SK-N-DZ (cell line): Measurements from ENCODE around the gene PRRG4.
"Not testable (repeated sequence)": the region's sequence is repeated elsewhere in the genome, so short reads cannot be mapped to it uniquely, and the experiment has no call there.

Source experiments
- DNase-seq: peaks from one replicate; pipeline ENCODE4 v3.0.0-alpha.2; 2015; ENCODE audit warnings: low spot score

PRRG4 gene

DNA sequence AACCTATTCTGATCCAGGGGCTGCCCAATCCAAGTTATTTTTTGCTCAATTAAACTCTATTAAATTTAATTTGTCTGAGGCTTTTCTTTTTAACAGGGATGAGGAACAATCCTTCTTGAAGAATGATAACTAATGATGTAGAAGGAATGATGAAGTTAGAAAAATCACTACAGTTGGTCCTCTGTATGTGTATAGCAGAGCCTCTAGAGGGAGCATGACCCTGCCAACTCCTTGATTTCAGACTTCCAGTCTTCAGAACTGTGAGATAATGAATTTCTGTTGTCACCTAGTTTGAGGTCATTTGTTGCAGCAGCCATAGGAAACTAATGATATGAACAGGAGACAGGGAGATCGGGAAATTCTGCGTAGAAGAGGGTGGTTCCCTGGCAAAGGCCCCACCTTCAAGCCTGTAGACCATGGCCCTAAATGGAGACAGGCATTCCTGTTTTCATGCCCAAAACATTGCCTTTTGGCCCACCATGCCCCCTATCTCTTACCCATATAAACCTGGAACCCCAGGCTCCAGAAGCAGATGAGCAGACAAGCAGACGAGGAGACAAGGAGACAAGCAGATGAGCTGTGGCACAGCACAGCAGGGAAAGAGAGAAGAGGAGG is 55.1 kb downstream of the PRRG4 start:
- peak; percentile 24 for DNase-seq

DNA sequence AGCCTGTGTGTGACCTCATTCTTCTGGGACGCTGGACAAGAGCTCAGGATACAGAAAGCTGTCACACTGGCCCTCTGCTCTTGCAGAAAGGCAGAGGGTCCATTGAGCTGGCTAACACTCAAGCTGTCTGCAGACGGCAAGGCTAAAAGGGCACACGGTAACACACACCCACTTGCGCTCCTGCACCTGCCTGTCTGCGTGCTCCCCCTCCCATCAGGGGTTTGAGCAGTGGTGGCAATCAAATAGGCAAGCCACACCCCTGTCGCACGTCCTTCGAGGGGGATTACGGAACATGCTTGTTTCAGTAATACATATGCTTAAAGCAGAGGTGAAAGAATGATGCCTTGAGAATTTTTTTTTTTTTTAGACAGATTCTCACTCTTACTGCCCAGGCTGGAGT is 55.8 kb downstream of the PRRG4 start:
- peak; percentile 30 for DNase-seq

DNA sequence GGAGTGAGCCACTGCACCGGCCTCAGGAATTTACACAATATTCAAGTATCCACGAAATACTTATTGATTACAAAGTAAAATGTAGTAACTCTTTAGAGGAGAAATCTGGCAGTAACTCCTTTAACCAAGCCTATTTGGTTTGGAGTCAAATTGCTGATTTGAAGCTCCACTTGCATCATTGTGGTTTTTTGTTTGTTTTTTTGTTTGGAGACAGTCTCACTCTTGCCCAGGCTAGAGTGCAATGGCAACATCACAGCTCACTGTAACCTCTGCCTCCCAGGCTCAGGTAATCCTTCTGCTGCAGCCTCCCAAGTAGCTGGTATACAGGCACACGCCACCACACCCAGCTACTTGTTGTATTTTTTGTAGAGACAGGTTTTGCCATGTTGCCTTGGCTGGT is 56.5 kb downstream of the PRRG4 start:
- no peak for DNase-seq

DNA sequence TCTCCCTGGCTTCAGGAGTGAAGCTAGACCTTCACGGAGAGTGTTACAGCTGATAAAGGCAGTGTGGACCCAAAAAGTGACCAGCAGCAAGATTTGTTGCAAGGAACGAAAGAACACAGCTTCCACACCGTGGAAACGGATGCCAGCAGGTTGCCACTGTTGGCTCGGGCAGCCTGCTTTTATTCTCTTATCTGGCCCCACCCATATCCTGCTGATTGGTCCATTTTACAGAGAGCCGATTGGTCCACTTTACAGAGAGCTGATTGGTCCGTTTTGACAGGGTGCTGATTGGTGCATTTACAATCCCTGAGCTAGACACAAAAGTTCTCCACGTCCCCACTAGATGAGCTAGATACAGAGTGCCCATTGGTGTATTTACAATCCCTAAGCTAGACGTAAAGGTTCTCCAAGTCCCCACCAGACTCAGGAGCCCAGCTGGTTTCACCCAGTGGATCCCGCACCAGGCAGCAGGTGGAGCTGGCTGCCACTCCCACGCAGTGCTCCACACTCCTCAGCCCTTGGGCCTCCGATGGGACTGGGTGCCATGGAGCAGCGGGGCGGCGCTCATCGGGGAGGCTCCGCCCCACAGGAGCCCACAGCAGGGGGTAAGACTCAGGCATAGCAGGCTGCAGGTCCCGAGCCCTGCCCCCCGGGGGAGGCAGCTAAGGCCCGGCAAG is 58.1 kb downstream of the PRRG4 start:
- DNase-seq = not testable (repeated sequence)

DNA sequence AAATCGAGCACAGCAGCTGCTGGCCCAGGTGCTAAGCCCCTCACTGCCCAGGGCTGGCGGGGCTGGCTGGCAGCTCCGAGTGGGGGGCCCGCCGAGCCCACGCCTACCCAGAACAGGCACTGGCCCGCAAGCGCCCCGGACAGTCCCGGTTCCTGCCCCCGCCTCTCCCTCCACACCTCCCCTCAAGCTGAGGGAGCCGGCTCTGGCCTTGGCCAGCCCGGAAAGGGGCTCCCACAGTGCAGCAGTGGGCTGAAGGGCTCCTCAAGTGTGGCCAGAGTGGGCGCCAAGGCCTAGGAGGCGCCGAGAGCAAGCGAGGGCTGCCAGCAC is 58.6 kb downstream of the PRRG4 start:
- DNase-seq = not testable (repeated sequence)

DNA sequence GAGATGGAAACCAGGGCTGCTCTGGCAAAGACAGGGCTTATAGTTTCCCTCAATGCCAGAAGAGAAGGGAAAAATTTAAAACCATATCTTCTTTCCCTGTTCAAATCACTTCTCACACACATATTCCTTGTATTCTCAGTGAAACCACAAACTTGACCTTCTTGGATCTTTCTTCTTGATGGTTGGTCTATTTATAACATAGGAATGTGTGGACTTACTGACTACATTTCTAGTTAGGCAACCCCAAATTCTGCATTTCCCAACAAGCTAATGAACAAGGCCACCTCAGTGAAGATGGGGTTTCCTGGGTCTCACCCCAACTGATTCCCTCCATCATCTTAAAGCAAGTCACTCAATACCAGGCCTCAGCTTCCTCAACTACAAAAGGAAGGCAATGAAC is 59.1 kb downstream of the PRRG4 start:
- no peak for DNase-seq

DNA sequence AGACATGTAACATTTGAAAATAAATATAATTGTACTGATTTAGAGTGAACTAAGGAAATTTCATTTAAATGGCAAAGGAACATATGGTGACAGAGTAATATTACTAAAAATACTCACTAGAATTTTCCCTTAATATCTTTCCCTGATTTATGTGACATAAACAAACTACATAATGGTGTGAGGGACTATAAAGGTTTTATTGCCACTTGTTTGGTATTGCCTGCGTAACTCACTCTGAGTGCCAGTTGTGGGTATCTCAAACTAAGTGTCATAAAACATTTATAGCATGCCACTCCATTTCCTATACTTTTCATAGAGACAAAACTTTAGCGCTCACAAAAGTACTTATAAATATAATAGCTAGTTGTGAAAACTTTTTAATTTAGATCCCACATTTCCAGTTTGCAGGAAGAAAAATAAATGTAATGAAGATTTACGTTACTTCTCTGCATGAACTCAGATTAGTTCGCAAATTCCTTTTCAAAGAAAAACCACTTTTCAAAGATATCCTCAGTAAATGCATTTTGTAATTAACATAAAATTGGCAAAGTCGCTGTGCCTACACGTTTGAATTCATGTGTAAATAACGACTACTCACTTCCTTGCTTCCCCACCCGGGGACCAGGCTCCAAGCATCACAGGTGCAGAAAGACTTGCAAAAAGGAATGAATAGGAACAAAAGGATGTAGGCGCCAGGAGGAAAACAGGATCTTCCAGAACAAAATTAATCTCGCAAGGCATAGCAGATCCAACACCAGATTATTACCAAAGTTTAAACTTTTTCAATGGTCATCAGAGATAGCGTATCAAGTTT is 61.3 kb downstream of the PRRG4 start:
- DNase-seq = no peak

DNA sequence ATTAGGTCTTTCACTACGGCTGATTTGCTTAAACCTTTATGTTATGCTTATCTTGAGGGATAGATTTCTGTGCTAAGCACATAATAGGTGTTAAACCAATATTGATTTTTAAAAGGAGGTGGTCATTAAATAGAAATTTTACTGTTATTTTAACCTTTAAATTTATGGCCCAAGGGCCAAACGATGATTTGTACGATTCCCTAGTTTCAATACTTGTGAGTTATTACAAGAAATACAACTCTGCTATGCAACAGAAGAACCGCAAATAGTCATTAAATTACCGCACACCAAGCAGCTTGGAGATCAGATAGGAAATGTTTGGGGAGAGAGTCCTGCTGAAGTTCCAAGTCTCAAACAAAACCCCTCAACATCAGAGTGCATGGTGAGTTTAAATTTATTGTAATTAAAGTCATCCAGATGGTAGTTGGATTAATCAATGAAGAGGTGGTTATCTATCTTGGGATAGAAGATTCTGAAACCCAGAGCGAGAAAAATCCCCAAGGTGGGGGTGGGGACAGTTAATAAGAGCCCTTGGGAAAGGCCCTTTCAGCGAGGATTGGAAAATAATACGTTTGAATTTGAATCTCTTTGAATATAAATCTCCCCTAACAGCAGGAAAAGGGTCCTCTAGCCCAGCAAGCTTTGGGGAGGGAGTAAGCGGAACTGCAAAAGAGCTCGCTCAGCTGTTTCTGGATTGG is 62.1 kb downstream of the PRRG4 start:
- peak; percentile 24 for DNase-seq

DNA sequence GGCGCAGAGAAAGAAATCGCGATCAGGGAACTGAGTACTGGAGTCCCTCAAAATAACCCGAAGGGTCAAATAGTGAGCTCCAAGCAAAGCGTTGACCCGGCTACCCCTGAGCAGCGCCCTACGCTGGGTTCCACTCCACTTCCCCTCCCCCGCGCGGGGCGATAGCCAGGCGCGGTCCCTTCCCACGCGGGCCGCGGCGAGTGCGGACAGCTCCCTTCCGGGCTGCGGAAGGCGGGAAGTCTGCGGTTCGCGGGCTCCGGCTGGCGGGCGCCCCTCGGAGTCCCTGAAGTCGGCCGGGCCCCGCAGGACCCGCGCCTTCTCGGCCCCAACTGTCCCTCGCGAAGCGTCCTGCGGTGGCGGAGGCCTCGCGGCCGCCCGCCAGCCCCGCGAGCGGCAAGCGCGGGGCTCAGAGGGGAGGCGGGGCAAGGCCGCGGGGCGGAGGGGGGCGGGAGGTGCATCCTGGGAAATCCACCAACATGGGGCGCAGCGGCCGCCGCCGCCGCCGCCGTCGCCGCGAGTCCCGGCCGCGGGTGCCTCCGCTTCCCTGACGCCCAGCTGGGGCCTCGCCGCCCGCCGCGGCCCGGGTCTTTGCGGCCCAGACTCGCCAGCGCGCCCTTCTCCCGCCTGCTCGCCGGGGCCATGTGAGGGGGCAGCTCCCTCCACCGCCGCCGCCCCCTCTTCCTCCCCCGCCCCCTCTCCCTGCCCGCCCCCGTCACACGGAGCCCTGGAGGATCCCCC is 62.8 kb downstream of the PRRG4 start, which contains the start of gene QSER1:
Gene QSER1 (plus strand): TSS at position 457 of the 738 bp plus-strand sequence. CDS start 315 bp downstream, outside the sequence.
- peak; percentile 71 for DNase-seq

DNA sequence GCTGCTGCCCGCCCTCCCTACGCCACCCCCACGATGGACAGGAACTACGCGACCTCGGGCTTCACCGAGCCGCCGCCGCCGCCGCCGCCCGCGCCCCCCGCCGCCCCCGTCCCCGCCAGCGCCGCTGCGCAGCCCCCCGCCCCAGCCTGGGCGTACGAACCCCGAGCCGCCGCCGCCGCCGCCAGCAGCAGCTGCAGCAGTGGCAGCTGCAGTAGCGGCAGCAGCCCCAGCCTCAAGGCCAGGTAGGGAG is 63.3 kb downstream of the PRRG4 start:
- DNase-seq = no peak

DNA sequence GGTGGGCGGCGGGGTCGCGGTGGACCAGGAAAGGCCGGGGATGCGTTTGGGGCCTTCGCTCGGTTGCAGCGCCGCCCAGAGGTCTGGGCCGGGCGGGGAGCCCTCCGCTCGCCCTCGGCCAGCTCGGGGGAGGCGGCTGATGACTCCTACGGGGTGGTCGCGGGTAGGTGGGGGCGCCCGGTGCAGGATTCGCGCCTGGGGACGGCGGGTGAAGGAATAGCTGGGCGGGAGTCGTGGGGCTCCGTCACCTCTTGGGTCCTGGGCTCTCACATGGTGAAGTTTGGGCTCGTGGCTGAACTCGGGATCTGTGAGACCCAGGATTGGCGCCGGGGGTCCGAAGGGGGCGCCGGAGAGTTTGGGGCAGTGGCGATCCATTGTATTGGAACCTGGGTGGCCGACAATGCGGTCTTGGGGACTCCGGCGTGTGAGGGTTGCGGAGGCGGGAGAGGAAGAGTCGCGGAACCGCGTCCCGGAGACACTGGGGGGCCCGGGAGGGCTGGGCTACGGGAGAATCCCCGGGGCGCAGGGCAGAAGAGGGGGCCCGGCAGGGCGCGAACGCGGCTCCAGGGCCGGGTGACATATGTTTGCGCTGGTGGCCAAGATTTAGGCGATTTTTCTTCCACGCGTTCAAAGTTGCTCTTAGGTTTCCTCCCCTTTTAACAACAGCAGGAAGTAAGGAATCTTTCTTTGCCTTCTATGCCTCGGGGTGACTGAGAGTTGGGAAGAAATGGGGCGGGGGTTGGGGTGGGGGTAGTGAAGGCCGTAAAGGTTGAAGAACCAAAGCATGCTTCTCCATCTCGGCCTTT is 63.8 kb downstream of the PRRG4 start:
- peak; percentile 69 for DNase-seq

DNA sequence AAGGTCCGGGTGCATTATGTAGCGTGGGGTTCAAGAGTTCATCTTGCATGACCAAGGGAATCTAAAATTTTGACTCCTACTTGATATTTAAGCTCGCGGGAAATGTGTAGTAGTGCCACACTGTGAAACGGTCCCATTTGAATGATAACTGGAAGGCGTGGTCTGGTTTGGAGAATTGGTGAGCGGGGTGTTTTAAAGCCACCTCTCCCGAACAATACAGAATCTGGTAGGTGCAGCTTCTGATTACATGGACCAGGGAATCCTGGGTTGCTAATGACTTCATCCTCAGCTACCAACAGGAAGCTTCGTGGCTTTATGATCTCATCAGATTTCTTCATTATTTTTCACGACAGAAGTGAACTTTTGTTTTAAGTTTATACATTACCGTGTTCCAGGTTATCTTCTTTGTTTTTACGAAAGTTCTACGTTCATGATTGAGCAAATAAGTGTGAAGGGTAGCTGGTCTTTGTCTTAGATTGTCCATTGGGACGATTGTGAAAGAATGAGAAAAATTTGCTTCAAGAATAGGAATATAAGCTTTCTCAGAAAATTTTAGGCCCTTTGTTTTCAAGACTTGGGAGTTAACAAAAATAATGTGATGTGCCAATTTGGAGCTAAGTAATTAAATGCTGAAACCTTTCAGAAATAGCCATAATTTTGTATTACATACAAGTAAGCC is 64.6 kb downstream of the PRRG4 start:
- DNase-seq = peak; percentile 75

DNA sequence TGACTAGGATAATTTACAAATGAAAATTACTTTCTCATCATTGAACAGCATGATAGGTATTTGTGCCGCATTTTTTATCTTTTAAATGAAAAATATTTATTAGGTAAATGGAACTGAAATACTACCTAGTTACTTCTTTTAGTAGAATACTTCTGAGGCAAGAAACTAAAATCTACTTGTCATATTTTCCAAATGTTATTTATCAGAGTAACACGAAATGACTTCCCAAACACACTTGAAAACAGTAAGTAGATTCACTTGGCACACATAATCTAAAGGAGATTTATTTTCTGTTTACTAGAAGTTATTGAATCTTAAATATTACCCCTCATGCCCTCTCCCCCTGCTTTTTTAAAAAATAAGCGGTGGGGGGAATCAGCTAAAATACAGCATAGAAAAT is 65.2 kb downstream of the PRRG4 start:
- no peak for DNase-seq

DNA sequence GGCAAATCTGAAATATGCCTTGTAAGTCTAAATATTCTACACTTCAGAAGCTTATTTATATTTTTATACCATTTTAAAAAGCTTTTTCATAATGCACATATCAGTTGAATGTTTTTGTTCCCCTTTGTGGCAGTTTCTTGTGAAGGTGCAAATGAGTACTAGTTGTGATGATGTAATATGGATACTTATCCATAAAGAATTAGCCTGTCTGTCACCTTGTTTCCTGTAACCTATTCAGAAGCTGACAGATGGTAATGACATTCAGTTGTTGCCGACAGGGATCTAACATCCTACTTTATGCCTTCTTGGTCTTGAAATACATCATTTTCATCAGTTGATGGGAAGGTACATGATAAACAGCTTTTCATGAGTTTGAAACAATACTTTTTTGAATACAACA is 65.7 kb downstream of the PRRG4 start:
- no peak for DNase-seq

DNA sequence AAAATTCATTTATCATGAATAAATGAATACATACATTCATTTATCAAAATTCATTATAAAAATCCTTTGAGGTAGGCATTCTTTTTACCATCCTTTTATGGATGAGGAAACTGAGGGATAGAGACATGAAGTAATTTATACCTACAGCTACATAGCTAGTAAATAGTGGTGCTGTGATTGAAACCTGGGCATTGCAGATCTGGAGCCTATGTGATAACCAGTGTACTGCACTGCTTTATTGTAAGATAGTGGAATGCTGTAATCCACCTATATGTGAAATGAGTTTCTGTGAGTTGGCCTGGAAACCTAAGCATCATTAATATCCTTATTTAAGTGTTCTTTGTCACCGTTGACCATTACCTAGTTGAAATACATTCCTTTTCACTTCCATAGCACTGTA is 67.4 kb downstream of the PRRG4 start:
- no peak for DNase-seq

DNA sequence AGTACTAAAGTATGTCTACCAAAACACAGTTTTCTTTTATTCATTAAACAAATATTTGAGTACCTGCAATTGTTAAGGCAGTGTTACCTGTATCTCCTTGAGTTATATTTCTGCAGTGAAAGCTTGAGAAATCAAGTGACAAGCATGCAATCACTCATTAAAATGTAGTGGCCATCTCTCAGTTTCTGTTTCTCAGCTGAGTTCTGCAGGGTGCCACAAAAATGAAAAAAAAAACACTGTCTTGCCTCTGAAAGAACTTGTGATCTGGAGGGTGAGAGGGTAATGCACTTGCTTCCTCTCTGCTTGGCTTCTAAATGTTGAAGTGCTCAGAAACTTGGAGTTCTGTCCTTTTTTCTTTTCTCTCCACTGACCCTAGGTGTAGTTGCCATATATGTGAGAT is 69.7 kb downstream of the PRRG4 start:
- DNase-seq = no peak

DNA sequence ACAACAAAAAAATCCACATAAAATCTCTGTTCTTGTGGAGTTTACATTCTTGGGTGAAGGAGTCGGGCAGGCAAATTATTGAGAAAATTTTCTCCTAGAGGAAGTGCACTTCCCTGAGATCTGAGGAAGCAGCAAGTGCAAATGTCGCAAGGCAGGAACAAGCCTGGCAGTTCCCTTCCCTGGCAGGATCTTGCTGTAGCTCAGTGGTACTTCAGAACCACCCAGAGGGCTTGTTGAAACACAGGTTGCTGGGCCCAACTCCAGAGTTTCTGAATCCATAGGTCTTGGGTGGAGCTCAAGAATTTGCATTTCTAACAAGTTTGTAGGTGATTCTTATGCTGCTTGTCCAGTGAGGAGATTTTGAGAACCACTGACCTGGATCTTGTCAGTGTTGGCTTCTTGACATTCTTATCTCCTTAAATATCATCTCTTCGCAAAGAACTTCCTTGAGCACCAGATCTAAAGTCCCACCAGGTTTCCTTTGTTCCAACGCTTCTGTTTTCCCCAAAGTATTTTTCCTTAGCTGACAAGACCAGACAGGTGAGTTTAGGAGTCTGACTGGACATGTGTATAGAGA is 72.5 kb downstream of the PRRG4 start:
- no peak for DNase-seq

DNA sequence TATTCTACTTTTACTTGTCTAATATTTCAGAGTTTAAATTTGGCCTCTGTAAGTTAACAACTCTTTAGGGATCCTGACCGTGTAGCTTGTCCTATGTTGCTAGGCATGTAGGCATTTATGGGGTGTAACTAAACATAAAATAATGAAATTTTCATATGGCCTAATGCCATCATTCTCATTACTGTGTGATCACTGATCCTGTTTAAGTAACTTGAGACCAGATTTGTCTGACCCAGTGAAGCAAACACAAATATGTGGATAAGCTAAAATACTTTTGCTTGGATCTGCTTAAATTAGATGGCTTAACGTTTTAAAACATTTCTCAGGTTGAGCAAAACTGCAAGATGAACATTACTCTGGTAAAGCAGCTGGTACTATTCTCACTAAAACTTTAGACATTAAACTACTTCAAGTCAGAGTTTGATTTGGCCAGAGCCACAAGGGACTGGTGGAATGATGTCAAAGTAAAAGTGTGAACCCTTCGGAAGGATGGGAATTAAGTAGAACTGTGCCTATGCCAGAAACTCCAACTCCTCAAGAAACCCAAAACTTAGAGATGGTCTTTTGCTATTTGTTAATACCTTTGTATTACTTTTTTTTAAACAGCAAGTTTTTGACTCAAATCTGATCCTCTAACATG is 75.4 kb downstream of the PRRG4 start:
- DNase-seq = no peak
